ENCODE data around the gene NLRP1.

The NLRP1 gene

GRCh38 chr17:5584383-5585286 is at the start of gene NLRP1:
NLRP1 (minus strand) TSS chr17:5584509; CDS start chr17:5583957, 552 bp downstream.
- DNase-seq (ENCODE audit: low read depth), result peak; percentile 90

- no peak for DNase-seq (ENCODE audit: low read depth)
Observed at GRCh38 chr17:5631958-5632590, 47.8 kb upstream of the NLRP1 start.

GRCh38 chr17:5630434-5630833 is 46.1 kb upstream of the NLRP1 start:
- no peak for DNase-seq (ENCODE audit: low read depth)

- no peak for DNase-seq (ENCODE audit: low read depth)
Observed at GRCh38 chr17:5629128-5629527, 44.8 kb upstream of the NLRP1 start.

GRCh38 chr17:5628262-5628661 is 44.0 kb upstream of the NLRP1 start:
- DNase-seq (ENCODE audit: low read depth), result no peak

- no peak for DNase-seq (ENCODE audit: low read depth)
Observed at GRCh38 chr17:5624211-5624610, 39.9 kb upstream of the NLRP1 start.

GRCh38 chr17:5621729-5622128 is 37.4 kb upstream of the NLRP1 start:
- DNase-seq (ENCODE audit: low read depth), result no peak

GRCh38 chr17:5621026-5621425 is 36.7 kb upstream of the NLRP1 start:
- DNase-seq (ENCODE audit: low read depth), result no peak

GRCh38 chr17:5619088-5619740 is 34.9 kb upstream of the NLRP1 start:
- DNase-seq (ENCODE audit: low read depth), result no peak

GRCh38 chr17:5618476-5618875 is 34.2 kb upstream of the NLRP1 start:
- no peak for DNase-seq (ENCODE audit: low read depth)

GRCh38 chr17:5615476-5615875 is 31.2 kb upstream of the NLRP1 start:
- DNase-seq (ENCODE audit: low read depth), result no peak

- no peak for DNase-seq (ENCODE audit: low read depth)
Observed at GRCh38 chr17:5610956-5611355, 26.6 kb upstream of the NLRP1 start.

GRCh38 chr17:5608399-5609112 is 24.2 kb upstream of the NLRP1 start:
- no peak for DNase-seq (ENCODE audit: low read depth)

GRCh38 chr17:5607946-5608345 is 23.6 kb upstream of the NLRP1 start:
- DNase-seq (ENCODE audit: low read depth), result no peak

- DNase-seq (ENCODE audit: low read depth), result no peak
Observed at GRCh38 chr17:5605452-5605851, 21.1 kb upstream of the NLRP1 start.

GRCh38 chr17:5600041-5600440 is 15.7 kb upstream of the NLRP1 start:
- DNase-seq (ENCODE audit: low read depth), result no peak

- no peak for DNase-seq (ENCODE audit: low read depth)
Observed at GRCh38 chr17:5598457-5598856, 14.1 kb upstream of the NLRP1 start.

GRCh38 chr17:5596421-5596820 is 12.1 kb upstream of the NLRP1 start:
- no peak for DNase-seq (ENCODE audit: low read depth)

GRCh38 chr17:5595831-5596230 is 11.5 kb upstream of the NLRP1 start:
- DNase-seq (ENCODE audit: low read depth), result no peak

GRCh38 chr17:5592382-5592781 is 8.1 kb upstream of the NLRP1 start:
- no peak for DNase-seq (ENCODE audit: low read depth)

- DNase-seq (ENCODE audit: low read depth), result no peak
Observed at GRCh38 chr17:5591966-5592365, 7.7 kb upstream of the NLRP1 start.

GRCh38 chr17:5588584-5588983 is 4.3 kb upstream of the NLRP1 start:
- DNase-seq (ENCODE audit: low read depth), result no peak

All from activated T-helper 1 cell treated with Interleukin-2 at 50 U/mL for 16 hours (primary cell).